IMR-90 (cell line): ENCODE results near the gene ALK. TPM values are rescaled to one million over a fixed set of nuclear protein-coding genes. Genes with fewer than 3 reads are reported as not detected.

Source experiments
- ATAC-seq: fragments of 200-7000 bp; cut with Tn5 transposase; 2 replicates; pipeline ENCODE4 v1.9.1; 2020; ENCODE audit warnings: low read depth, mild to moderate bottlenecking, moderate library complexity
- BruUV-seq: library from RNA; stranded (reverse); fragments of 400-500 nt; replicated peaks from 2 replicates; lab custom pipeline; 2021; lab: Mats Ljungman, UMichigan
- CTCF ChIA-PET: fragments of 300-600 bp; formaldehyde crosslinking; extraction: SDS; loops from one replicate; lab custom pipeline; 2021; ENCODE audit warnings: antibody characterized with exemption; lab: Yijun Ruan, JAX
- POLR2A ChIA-PET: fragments of 300-600 bp; sonication (Branson Sonifier 250); formaldehyde crosslinking; loops from one replicate; lab custom pipeline; 2022; ENCODE audit warnings: antibody characterized with exemption; ENCODE audit not compliant: unreplicated experiment; lab: Charles Lee
- DNase-seq: peaks from one replicate; pipeline ENCODE4 v3.0.0; 2013
- H2AFZ ChIP-seq: replicated peaks from 2 replicates; pipeline ENCODE3; 2013; ENCODE audit warnings: low read length, mild to moderate bottlenecking; ENCODE audit not compliant: poor library complexity
- H2AK5ac ChIP-seq: 2 replicates; pipeline ENCODE4 v1.6.1; 2013; ENCODE audit warnings: low read depth, low read length, inconsistent platforms
- H2AK9ac ChIP-seq: replicated peaks from 2 replicates; pipeline ENCODE3; 2013; ENCODE audit warnings: mild to moderate bottlenecking, low read depth, low read length, moderate library complexity; ENCODE audit not compliant: poor library complexity
- H2BK120ac ChIP-seq: 2 replicates; pipeline ENCODE4 v1.6.1; 2013; ENCODE audit warnings: low read depth, low read length, inconsistent platforms
- H2BK15ac ChIP-seq: 3 replicates; pipeline ENCODE4 v1.6.1; 2013; ENCODE audit warnings: low read depth, low read length, inconsistent platforms
- H2BK20ac ChIP-seq: 2 replicates; pipeline ENCODE4 v1.6.1; 2013; ENCODE audit warnings: low read depth, mild to moderate bottlenecking, inconsistent platforms, low read length, moderate library complexity
- H2BK5ac ChIP-seq: 2 replicates; pipeline ENCODE4 v1.6.1; 2013; ENCODE audit warnings: mild to moderate bottlenecking, low read depth, low read length, inconsistent platforms; ENCODE audit not compliant: poor library complexity, severe bottlenecking
- H3K14ac ChIP-seq: replicated peaks from 2 replicates; pipeline ENCODE4 v1.6.1; 2013; ENCODE audit warnings: low read depth, low read length, inconsistent platforms
- H3K18ac ChIP-seq: 2 replicates; pipeline ENCODE4 v1.6.1; 2013; ENCODE audit warnings: low read depth, low read length, control low read depth
- H3K23ac ChIP-seq: 2 replicates; pipeline ENCODE4 v1.6.1; 2013; ENCODE audit warnings: low read depth, low read length, inconsistent platforms
- H3K27ac ChIP-seq: 2 replicates; pipeline ENCODE4 v1.5.1; 2013; ENCODE audit warnings: mild to moderate bottlenecking, control low read depth, low read length; ENCODE audit not compliant: insufficient read depth
- H3K27me3 ChIP-seq: 2 replicates; pipeline ENCODE4 v1.6.1; 2013; ENCODE audit warnings: low read length; ENCODE audit not compliant: control insufficient read depth, insufficient read depth
- H3K36me3 ChIP-seq: 2 replicates; pipeline ENCODE4 v1.6.1; 2013; ENCODE audit warnings: low read length, mixed read lengths; ENCODE audit not compliant: control insufficient read depth, insufficient read depth
- H3K4ac ChIP-seq: 2 replicates; pipeline ENCODE4 v1.6.1; 2013; ENCODE audit warnings: low read depth, low read length, inconsistent platforms
- H3K4me1 ChIP-seq: 2 replicates; pipeline ENCODE4 v1.6.1; 2013; ENCODE audit warnings: low read length, mixed read lengths; ENCODE audit not compliant: control insufficient read depth, insufficient read depth
- H3K4me2 ChIP-seq: 2 replicates; pipeline ENCODE4 v1.6.1; 2013; ENCODE audit warnings: low read depth, mild to moderate bottlenecking, control low read depth, low read length, moderate library complexity
- H3K4me3 ChIP-seq: 2 replicates; pipeline ENCODE4 v1.5.1; 2013; ENCODE audit warnings: low read depth, mild to moderate bottlenecking, control low read depth, low read length, moderate library complexity; ENCODE audit not compliant: insufficient read depth
- H3K56ac ChIP-seq: 2 replicates; pipeline ENCODE4 v1.6.1; 2013; ENCODE audit warnings: low read length, inconsistent platforms; ENCODE audit not compliant: insufficient read depth; ENCODE audit errors: extremely low read depth
- H3K79me1 ChIP-seq, 2 experiments: 2 replicates each; pipeline ENCODE4 v1.6.1; 2013; ENCODE audit warnings: low read length in 2 of 2, inconsistent platforms in 1 of 2, low read depth in 1 of 2
- H3K9ac ChIP-seq: 2 replicates; pipeline ENCODE4 v1.6.1; 2013; ENCODE audit warnings: low read depth, low read length, control low read depth
- H3K9me1 ChIP-seq: 2 replicates; pipeline ENCODE4 v1.6.1; 2013; ENCODE audit warnings: low read length, inconsistent platforms; ENCODE audit not compliant: insufficient read depth
- H3K9me3 ChIP-seq: 2 replicates; pipeline ENCODE4 v1.6.1; 2013; ENCODE audit warnings: low read length; ENCODE audit not compliant: control insufficient read depth, insufficient read depth
- H4K20me1 ChIP-seq: 2 replicates; pipeline ENCODE4 v1.6.1; 2013; ENCODE audit warnings: low read length, inconsistent platforms; ENCODE audit not compliant: insufficient read depth
- H4K5ac ChIP-seq: 2 replicates; pipeline ENCODE4 v1.6.1; 2013; ENCODE audit warnings: mild to moderate bottlenecking, low read depth, low read length, control low read depth
- H4K8ac ChIP-seq, 2 experiments: 2 replicates each; pipeline ENCODE4 v1.6.1; 2013; ENCODE audit warnings: low read depth in 2 of 2, low read length in 2 of 2, control low read depth in 1 of 2, inconsistent platforms in 1 of 2
- H4K91ac ChIP-seq: 2 replicates; pipeline ENCODE4 v1.6.1; 2013; ENCODE audit warnings: low read depth, low read length, inconsistent platforms; ENCODE audit not compliant: insufficient read depth
- MXI1 ChIP-seq: IDR thresholded peaks from 2 replicates; pipeline ENCODE4 v1.6.1; 2012; ENCODE audit warnings: low read depth, mild to moderate bottlenecking, low read length, moderate library complexity, borderline replicate concordance
- NFE2L2 ChIP-seq: fragments of 150-350 bp; IDR thresholded peaks from 2 replicates; pipeline ENCODE4 v1.6.1; 2016; ENCODE audit warnings: low read depth, mild to moderate bottlenecking, low read length
- POLR2A ChIP-seq: IDR thresholded peaks from 2 replicates; pipeline ENCODE4 v1.6.1; 2012; ENCODE audit warnings: mild to moderate bottlenecking, low read depth, low read length
- RFX5 ChIP-seq: IDR thresholded peaks from 2 replicates; pipeline ENCODE4 v1.8.0; 2012; ENCODE audit warnings: low read depth, mild to moderate bottlenecking, low read length, moderate library complexity
- SMC3 ChIP-seq: fragments of 150-350 bp; IDR thresholded peaks from 2 replicates; pipeline ENCODE4 v1.6.1; 2016; ENCODE audit warnings: low read depth, mild to moderate bottlenecking, antibody characterized with exemption, low read length, moderate library complexity
- WGBS, 2 experiments: methylation state at CpG; one replicate each; pipeline versions ENCODE4 v1.1.5 to v1.1.7; 2013; ENCODE audit warnings: missing lambda C conversion rate in 2 of 2; ENCODE audit not compliant: insufficient read length in 1 of 2; ENCODE audit errors: extremely low coverage in 2 of 2; 5-methylcytosine and 5-hydroxymethylcytosine counted together
- dilution Hi-C: fragments of 300-500 bp; cut with HindIII; formaldehyde crosslinking; loops from one replicate; pipeline ENCODE4 v1.14.3; 2018; ENCODE audit warnings: low sequenced_read_pairs; ENCODE audit not compliant: unreplicated experiment
- in situ Hi-C: fragments of 300-500 bp; cut with MboI; formaldehyde crosslinking; loops from 3 replicates; pipeline ENCODE4 v1.14.3; 2019; ENCODE audit warnings: low sequenced_read_pairs, inconsistent platforms, mixed read lengths
- intact Hi-C: fragments of 100-400 bp; cut with micrococcal nuclease; formaldehyde crosslinking; loops from 2 replicates; pipeline ENCODE4 v1.10.0; 2022
- polyA plus RNA-seq, 3 experiments: library from polyadenylated mRNA; depleted of rRNA; stranded (reverse); fragments of >200 nt; gene quantifications; 2 replicates each; pipeline ENCODE4 v1.2.3, GENCODE V29; 2012; ENCODE audit warnings: low replicate concordance in 1 of 3
- total RNA-seq: library from RNA; depleted of rRNA; stranded (reverse); fragments of >200 nt; gene quantifications from 2 replicates; pipeline ENCODE4 v1.2.3, GENCODE V29; 2012
- TF ChIP-seq, protein P1 (sequence below): fragments of 150-350 bp; IDR thresholded peaks from 2 replicates; pipeline ENCODE4 v1.6.1; 2016; ENCODE audit warnings: low read depth, mild to moderate bottlenecking, low read length, moderate library complexity, borderline replicate concordance

The ALK gene
- total and polyA plus RNA-seq, 2 of the 4 experiments (the other 2 are of a cell fraction): not detected

DNA sequence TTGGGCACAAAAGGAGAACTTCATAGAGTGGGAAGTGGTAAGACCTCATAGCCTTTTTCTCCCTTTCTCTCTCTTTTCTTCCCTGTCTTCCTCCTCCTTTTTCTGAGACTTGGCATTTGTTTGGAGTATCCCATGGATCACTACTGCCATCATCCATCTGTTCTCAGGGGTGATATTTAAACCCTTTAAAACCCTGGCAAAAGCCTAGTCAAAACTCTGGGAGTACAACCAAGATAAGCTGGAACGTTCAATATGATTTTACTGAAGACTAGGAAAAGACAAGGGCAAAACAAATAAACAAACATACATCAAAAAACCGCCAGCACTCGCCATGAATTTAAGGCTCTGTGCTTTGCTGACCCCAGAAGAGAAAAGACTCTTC is 552.7 kb downstream of the ALK start:
- peaks cover 10% of the 10 kb centered on the region for H3K27me3 ChIP-seq
- H3K56ac ChIP-seq: no peak overlapping the region
- no peak overlapping the region for H3K14ac ChIP-seq
- no CpG with 5 or more reads among the region's 3 CpGs for WGBS, 2 experiments
- no peaks in the 10 kb centered on the region for H4K20me1 ChIP-seq
- no peaks in the 10 kb centered on the region for H3K4me1 ChIP-seq
- ATAC-seq: no peak
- in situ Hi-C loops (no loop called here), dilution Hi-C loops (no loop called here), intact Hi-C loops (no loop called here)
- no peak overlapping the region for H3K4ac ChIP-seq
- no peak overlapping the region for H3K9ac ChIP-seq
- H3K4me2 ChIP-seq: no peak overlapping the region
- H2BK20ac ChIP-seq: no peak overlapping the region
- H4K8ac ChIP-seq: no peak overlapping the region; a peak in 1 of 4 replicates
- TF ChIP-seq, protein P1, sequence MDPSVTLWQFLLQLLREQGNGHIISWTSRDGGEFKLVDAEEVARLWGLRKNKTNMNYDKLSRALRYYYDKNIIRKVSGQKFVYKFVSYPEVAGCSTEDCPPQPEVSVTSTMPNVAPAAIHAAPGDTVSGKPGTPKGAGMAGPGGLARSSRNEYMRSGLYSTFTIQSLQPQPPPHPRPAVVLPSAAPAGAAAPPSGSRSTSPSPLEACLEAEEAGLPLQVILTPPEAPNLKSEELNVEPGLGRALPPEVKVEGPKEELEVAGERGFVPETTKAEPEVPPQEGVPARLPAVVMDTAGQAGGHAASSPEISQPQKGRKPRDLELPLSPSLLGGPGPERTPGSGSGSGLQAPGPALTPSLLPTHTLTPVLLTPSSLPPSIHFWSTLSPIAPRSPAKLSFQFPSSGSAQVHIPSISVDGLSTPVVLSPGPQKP: no peak
- no peak for TF ChIP-seq POLR2A
- TF ChIP-seq NFE2L2: no peak
- no peak for TF ChIP-seq RFX5
- TF ChIP-seq SMC3: no peak
- no peak for TF ChIP-seq MXI1
- no peaks in the 10 kb centered on the region for H3K9me1 ChIP-seq
- no peak overlapping the region for H2BK120ac ChIP-seq
- H4K91ac ChIP-seq: no peak overlapping the region
- no TSS peak for BruUV-seq
- H3K9me3 ChIP-seq: no peaks in the 10 kb centered on the region
- no peak overlapping the region for H2BK15ac ChIP-seq
- CTCF ChIA-PET: no interaction called here
- no peak for DNase-seq
- POLR2A ChIA-PET: no interaction called here
- no peak overlapping the region for H4K5ac ChIP-seq
- no peak overlapping the region for H3K27ac ChIP-seq
- H2AK9ac ChIP-seq: no peak overlapping the region
- no peak overlapping the region for H3K23ac ChIP-seq
- H3K18ac ChIP-seq: no peak overlapping the region
- no peak overlapping the region for H2AFZ ChIP-seq
- no peaks in the 10 kb centered on the region for H3K36me3 ChIP-seq
- H2BK5ac ChIP-seq: no peak overlapping the region
- no peak overlapping the region for H2AK5ac ChIP-seq
- H3K4me3 ChIP-seq: no peak overlapping the region
- no peaks in the 10 kb centered on the region for H3K79me1 ChIP-seq
